K562 (cell line): ENCODE results near the gene MAP3K2. TPM values are rescaled to one million over a fixed set of nuclear protein-coding genes. Genes with fewer than 3 reads are reported as not detected.

ENCODE experiments used
- ATAC-seq: fragments of 200-7000 bp; cut with Tn5 transposase; 3 replicates; pipeline ENCODE4 v1.9.1; 2020; ENCODE audit warnings: moderate library complexity
- BruUV-seq: library from RNA; stranded (reverse); fragments of 400-500 nt; replicated peaks from 2 replicates; lab custom pipeline; 2021; lab: Mats Ljungman, UMichigan
- CTCF ChIA-PET: fragments of 300-600 bp; formaldehyde crosslinking; extraction: SDS; loops from one replicate; lab custom pipeline; 2021; ENCODE audit warnings: low intra/inter-chr PET ratio; lab: Yijun Ruan, JAX
- POLR2A ChIA-PET: fragments of 300-600, 350-650 bp; sonication (Branson Sonifier 250); formaldehyde crosslinking; extraction: SDS; loops from one replicate; lab custom pipeline; 2021; ENCODE audit warnings: antibody characterized with exemption, inconsistent platforms; lab: Yijun Ruan, JAX
- DNase-seq, 4 experiments: peaks; one replicate each; pipeline versions ENCODE4 v3.0.0 to v3.0.0-alpha.2; 2011 to 2018; ENCODE audit warnings: low spot score in 3 of 4, mixed read lengths in 3 of 4; ENCODE audit errors: extremely low read depth in 1 of 4
- FAIRE-seq: peaks from 2 replicates; lab custom pipeline; 2011; peaks lifted over from hg19 to GRCh38; lab: Jason Lieb, UNC
- H2AFZ ChIP-seq: 2 replicates; pipeline ENCODE4 v1.6.0; 2011; ENCODE audit warnings: low read depth, low read length, control low read depth, inconsistent platforms
- H3K27ac ChIP-seq: fragments of 200-600 bp; 3 replicates; pipeline ENCODE4 v1.8.0; 2011; ENCODE audit warnings: low read depth, mild to moderate bottlenecking, control low read depth, inconsistent platforms, low read length, moderate library complexity, mixed read lengths; ENCODE audit errors: extremely low read depth
- H3K27me3 ChIP-seq, 2 experiments: fragments of 300-600 bp in 1 of 2; 2 replicates in 1 of 2; 3 replicates in 1 of 2; pipeline versions ENCODE4 v1.6.0 to v1.8.0; 2011; ENCODE audit warnings: inconsistent platforms in 2 of 2, low read length in 2 of 2, mild to moderate bottlenecking in 1 of 2, mixed read lengths in 1 of 2, moderate library complexity in 1 of 2; ENCODE audit not compliant: control insufficient read depth in 2 of 2, insufficient read depth in 2 of 2
- H3K36me3 ChIP-seq: fragments of 300-600 bp; 3 replicates; pipeline ENCODE4 v1.8.0; 2011; ENCODE audit warnings: mild to moderate bottlenecking, low read length, inconsistent platforms; ENCODE audit not compliant: control insufficient read depth, insufficient read depth
- H3K4me1 ChIP-seq, 2 experiments: fragments of 200-600 bp in 1 of 2; replicated peaks in 1 of 2; 2 replicates in 1 of 2; 3 replicates in 1 of 2; pipeline versions ENCODE4 v1.5.1 to v1.8.0; 2011; ENCODE audit warnings: inconsistent platforms in 2 of 2, low read length in 2 of 2, mild to moderate bottlenecking in 1 of 2, mixed read lengths in 1 of 2, moderate library complexity in 1 of 2; ENCODE audit not compliant: control insufficient read depth in 2 of 2, insufficient read depth in 2 of 2
- H3K4me2 ChIP-seq: 2 replicates; pipeline ENCODE4 v1.6.1; 2011; ENCODE audit warnings: low read length, control low read depth, inconsistent platforms, mixed read lengths; ENCODE audit not compliant: insufficient read depth
- H3K4me3 ChIP-seq: fragments of 200-600 bp; sonication (generic), shearing (Covaris generic); 2 replicates; pipeline ENCODE4 v1.5.1; 2016; ENCODE audit warnings: control low read depth, inconsistent platforms
- H3K79me2 ChIP-seq: fragments of 200-600 bp; 3 replicates; pipeline ENCODE4 v1.8.0; 2011; ENCODE audit warnings: low read length, inconsistent platforms; ENCODE audit not compliant: control insufficient read depth, insufficient read depth
- H3K9ac ChIP-seq, 2 experiments: 2 replicates each; pipeline versions ENCODE4 v1.6.0 to v1.6.1; 2011; ENCODE audit warnings: low read depth in 2 of 2, low read length in 2 of 2, control low read depth in 1 of 2, inconsistent platforms in 1 of 2, mild to moderate bottlenecking in 1 of 2, mixed read lengths in 1 of 2; ENCODE audit not compliant: insufficient read depth in 1 of 2
- H3K9me1 ChIP-seq: one replicate; pipeline ENCODE4 v1.6.0; 2011; ENCODE audit warnings: inconsistent platforms, mild to moderate bottlenecking, low read length, moderate library complexity; ENCODE audit not compliant: control insufficient read depth, insufficient read depth
- H3K9me3 ChIP-seq: replicated peaks from 2 replicates; pipeline ENCODE4 v1.5.1; 2011; ENCODE audit warnings: low read depth, low read length, inconsistent platforms; ENCODE audit not compliant: control insufficient read depth, insufficient read depth
- H4K20me1 ChIP-seq: replicated peaks from 2 replicates; pipeline ENCODE4 v1.6.1; 2011; ENCODE audit warnings: low read length, inconsistent platforms, mixed read lengths; ENCODE audit not compliant: control insufficient read depth, insufficient read depth
- ATF6 ChIP-seq: sonication (generic); formaldehyde crosslinking; IDR thresholded peaks from 2 replicates; pipeline ENCODE4 v1.4.0; 2020; ENCODE audit warnings: mild to moderate bottlenecking, missing genetic modification reagents
- DPF2 ChIP-seq: fragments of 450-650 bp; IDR thresholded peaks from 2 replicates; pipeline ENCODE4 v1.6.1; 2016
- JUND ChIP-seq, 2 experiments: IDR thresholded peaks; 2 replicates in 1 of 2; 3 replicates in 1 of 2; pipeline ENCODE4 v1.6.1; 2011; ENCODE audit warnings: borderline replicate concordance in 2 of 2, low read depth in 2 of 2, low read length in 2 of 2, improper control_type of control experiment in 1 of 2, missing biosample characterization in 1 of 2, missing genetic modification characterization in 1 of 2, missing genetic modification reagents in 1 of 2
- L3MBTL2 ChIP-seq: fragments of 450-650 bp; IDR thresholded peaks from 2 replicates; pipeline ENCODE4 v1.6.1; 2016; ENCODE audit warnings: mild to moderate bottlenecking, moderate library complexity
- NFRKB ChIP-seq: fragments of 450-650 bp; IDR thresholded peaks from 2 replicates; pipeline ENCODE4 v1.6.1; 2016; ENCODE audit warnings: low read depth
- NFYB ChIP-seq: IDR thresholded peaks from 2 replicates; pipeline ENCODE4 v1.6.1; 2011; ENCODE audit warnings: mild to moderate bottlenecking, moderate library complexity; ENCODE audit not compliant: insufficient read length; ENCODE audit errors: extremely low read depth
- NRF1 ChIP-seq, 2 experiments: fragments of 450-650 bp; IDR thresholded peaks in 1 of 2; conservative IDR thresholded peaks in 1 of 2; 2 replicates each; pipeline ENCODE4 v1.6.1; 2014; ENCODE audit warnings: mild to moderate bottlenecking in 2 of 2
- POLR2A ChIP-seq: fragments of 450-650 bp; conservative IDR thresholded peaks from 2 replicates; pipeline ENCODE4 v1.6.1; 2016
- SMARCE1 ChIP-seq: fragments of 450-650 bp; IDR thresholded peaks from 2 replicates; pipeline ENCODE4 v1.7.1; 2016; ENCODE audit warnings: mild to moderate bottlenecking
- TCF7L2 ChIP-seq: fragments of 150-350 bp; IDR thresholded peaks from 2 replicates; pipeline ENCODE4 v1.6.1; 2016; ENCODE audit warnings: low read depth, mild to moderate bottlenecking, low read length, moderate library complexity
- ZNF274 ChIP-seq: IDR thresholded peaks from 2 replicates; pipeline ENCODE4 v1.6.1; 2011; ENCODE audit warnings: low read depth, mild to moderate bottlenecking, low read length, moderate library complexity, borderline replicate concordance
- ZNF395 ChIP-seq: fragments of 200-800 bp; sonication (Bioruptor generic); IDR thresholded peaks from 2 replicates; pipeline ENCODE4 v1.6.1; 2017; ENCODE audit warnings: missing genetic modification characterization, missing compliant biosample characterization
- ZNF707 ChIP-seq: fragments of 250-450 bp; sonication (Bioruptor Pico); conservative IDR thresholded peaks from 2 replicates; pipeline ENCODE4 v1.8.0; 2022; ENCODE audit warnings: inconsistent platforms, mild to moderate bottlenecking, moderate library complexity
- ZNF77 ChIP-seq: fragments of 250-450 bp; sonication (Bioruptor Pico); IDR thresholded peaks from 2 replicates; pipeline ENCODE4 v1.5.0; 2020
- WGBS: fragments of 100-300 bp; shearing (Covaris generic); methylation state at CpG from one replicate; pipeline ENCODE4 v1.1.6; 2016; ENCODE audit warnings: low coverage, mixed read lengths; ENCODE audit not compliant: insufficient coverage; ENCODE audit errors: missing lambda C conversion rate; 5-methylcytosine and 5-hydroxymethylcytosine counted together
- in situ Hi-C: fragments of 300-500 bp; cut with MboI; formaldehyde crosslinking; loops from 4 replicates; pipeline ENCODE4 v1.15.0; 2018; ENCODE audit warnings: inconsistent platforms, mixed read lengths
- intact Hi-C: fragments of 100-400 bp; cut with micrococcal nuclease; formaldehyde crosslinking; loops from 2 replicates; pipeline ENCODE4 v1.14.2; 2022
- polyA plus RNA-seq, 8 experiments: library from polyadenylated mRNA; depleted of rRNA in 4 of 8; stranded (reverse) in 5 of 8; unstranded in 3 of 8; fragments of >200 nt; fragmentation: Nextera tagmentation in 2 of 8; fragmentation: Illumina TruSeq in 1 of 8; extraction: Ambion mirVana in 2 of 8; extraction: Trizol in 1 of 8; gene quantifications; 2 replicates each; pipeline versions ENCODE4 v1.2.1 to v1.2.3, GENCODE V29; 2011 to 2014; ENCODE audit warnings: inconsistent platforms in 1 of 8, missing spikeins in 1 of 8
- total RNA-seq, 7 experiments: library from RNA; depleted of rRNA in 6 of 7; stranded (reverse); fragments of >200 nt in 6 of 7; fragmentation: Illumina TruSeq in 2 of 7; extraction: Trizol in 2 of 7; gene quantifications; 2 replicates each; pipeline versions ENCODE4 v1.2.1 to v1.2.3, GENCODE V29; 2011 to 2021; ENCODE audit warnings: low replicate concordance in 1 of 7

MAP3K2 gene
- total and polyA plus RNA-seq, 9 of the 15 experiments (the other 6 are each of a cell fraction or from before 2014, with no cell fraction given): 1.2 to 14.2 (median 5.7) TPM

- POLR2A ChIA-PET: interaction anchor here (0.6 to 1.4 kb wide), 3 partner anchors 19 to 120 kb away, joined by 3 to 5 read pairs (median 4); no protein-coding TSS in a partner anchor
- Histone ChIP-seq H3K79me2 (no peaks in the 10 kb centered on the region), H3K4me2 (peak overlapping the region; percentile 50), H3K27me3 (no peaks in the 10 kb centered on the region), H3K9me3 (no peaks in the 10 kb centered on the region; the same call in 1 of the 2 replicates), H2AFZ (peak overlapping the region; percentile 64), H3K4me3 (no peak overlapping the region), H3K4me1 (peaks cover 17 to 18% of the 10 kb centered on the region in 2 experiments), H3K27ac (peak overlapping the region; percentile 32; the same call in 2 of the 3 replicates), H3K36me3 (no peaks in the 10 kb centered on the region), H3K9me1 (no peaks in the 10 kb centered on the region), H3K9ac (peak overlapping the region in 1 of 2 experiments; percentile 76; a peak in 1 of 4 replicates), H4K20me1 (no peaks in the 10 kb centered on the region)
- 0% methylated on average over 1 of the region's 6 CpGs for WGBS
- in situ Hi-C loops (no loop called here), intact Hi-C loops (no loop called here)
- FAIRE-seq (peak; percentile 69), DNase-seq (no peak), ATAC-seq (peak; percentile 71)
- no TSS peak for BruUV-seq
- CTCF ChIA-PET: no interaction called here
- TF ChIP-seq NFYB (no peak), ZNF77 (no peak), POLR2A (no peak), ZNF707 (CRISPR knock-in tag) (no peak), ZNF395 (CRISPR knock-in tag) (no peak), JUND (IDR thresholded peaks at IDR 0.05; ENCODE audit: borderline replicate concordance, low read depth, low read length) (no peak), JUND (tag; IDR thresholded peaks at IDR 0.05; ENCODE audit: borderline replicate concordance, low read depth, low read length) (no peak), ATF6 (CRISPR knock-in tag) (no peak), ZNF274 (no peak), SMARCE1 (peak; percentile 63), TCF7L2 (no peak), L3MBTL2 (peak; percentile 95), DPF2 (peak; percentile 46; the same call in 1 of the 2 replicates), NFRKB (no peak), NRF1 (conservative IDR thresholded peaks at IDR 0.05 in 1 of 2, IDR thresholded peaks at IDR 0.05 in 1 of 2) (peak in 1 of 2 experiments; percentile 25; a peak in 1 of 4 replicates)
Measured at GRCh38 chr2:127407661-127408003, 19.9 kb upstream of the MAP3K2 start.
